Esophagus muscularis mucosa (tissue), 2 donors: ENCODE data around the gene OTOGL.

Experiments
- EP300 ChIP-seq: sonication (generic); formaldehyde crosslinking; IDR thresholded peaks from one replicate; pipeline ENCODE4 v1.6.1; 2017; ENCODE audit warnings: antibody characterized with exemption
- POLR2A ChIP-seq: fragments of 450-650 bp; IDR thresholded peaks from one replicate; pipeline ENCODE4 v1.6.1; 2017; ENCODE audit warnings: antibody characterized with exemption, moderate library complexity, mild to moderate bottlenecking, low read depth

- TF ChIP-seq POLR2A (no peak), EP300 (no peak)
Measured at GRCh38 chr12:80272387-80272915, 173.1 kb downstream of the OTOGL start.
